MM.1S (cell line): Measurements from ENCODE around the gene STAT3.

Experiments
- EZH2phosphoT487 ChIP-seq: fragments of 300-600 bp; sonication (generic); IDR thresholded peaks from 2 replicates; pipeline ENCODE4 v1.6.1; 2018; ENCODE audit warnings: antibody characterized with exemption, low read length
- TF ChIP-seq, protein P1 (sequence below): fragments of 300-600 bp; sonication (generic); IDR thresholded peaks from 2 replicates; pipeline ENCODE4 v1.5.1; 2016; ENCODE audit warnings: antibody characterized with exemption, low read length, mixed read lengths

DNA sequence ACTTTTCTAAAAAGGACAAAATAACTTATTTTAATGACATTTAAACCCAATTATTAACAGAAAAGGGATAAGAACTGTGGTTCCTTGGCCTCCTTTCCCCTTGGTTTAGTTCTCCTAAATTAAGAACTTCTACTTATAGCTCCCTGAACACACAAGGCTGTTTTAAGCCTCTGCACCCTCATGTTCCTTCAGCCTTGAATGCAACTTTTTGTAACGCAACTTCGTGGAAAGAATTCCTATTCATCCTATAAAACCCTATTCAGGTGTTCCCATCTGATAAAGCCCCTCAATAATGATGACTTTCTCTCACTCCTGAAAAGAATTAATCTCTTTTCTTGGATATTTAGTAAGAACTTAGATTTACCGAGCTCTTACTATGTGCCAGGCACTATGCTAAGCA, 6.3 kb downstream of the STAT3 start:
- TF ChIP-seq, protein P1, sequence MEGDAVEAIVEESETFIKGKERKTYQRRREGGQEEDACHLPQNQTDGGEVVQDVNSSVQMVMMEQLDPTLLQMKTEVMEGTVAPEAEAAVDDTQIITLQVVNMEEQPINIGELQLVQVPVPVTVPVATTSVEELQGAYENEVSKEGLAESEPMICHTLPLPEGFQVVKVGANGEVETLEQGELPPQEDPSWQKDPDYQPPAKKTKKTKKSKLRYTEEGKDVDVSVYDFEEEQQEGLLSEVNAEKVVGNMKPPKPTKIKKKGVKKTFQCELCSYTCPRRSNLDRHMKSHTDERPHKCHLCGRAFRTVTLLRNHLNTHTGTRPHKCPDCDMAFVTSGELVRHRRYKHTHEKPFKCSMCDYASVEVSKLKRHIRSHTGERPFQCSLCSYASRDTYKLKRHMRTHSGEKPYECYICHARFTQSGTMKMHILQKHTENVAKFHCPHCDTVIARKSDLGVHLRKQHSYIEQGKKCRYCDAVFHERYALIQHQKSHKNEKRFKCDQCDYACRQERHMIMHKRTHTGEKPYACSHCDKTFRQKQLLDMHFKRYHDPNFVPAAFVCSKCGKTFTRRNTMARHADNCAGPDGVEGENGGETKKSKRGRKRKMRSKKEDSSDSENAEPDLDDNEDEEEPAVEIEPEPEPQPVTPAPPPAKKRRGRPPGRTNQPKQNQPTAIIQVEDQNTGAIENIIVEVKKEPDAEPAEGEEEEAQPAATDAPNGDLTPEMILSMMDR, result no peak
- no peak for TF ChIP-seq EZH2phosphoT487
